Fibroblast of pulmonary artery (primary cell): Measurements from ENCODE around the gene GPC3.

ENCODE experiments used
- DNase-seq: peaks from one replicate; pipeline ENCODE4 v3.0.0-alpha.2; 2010; ENCODE audit warnings: low read depth
- H3K4me3 ChIP-seq: replicated peaks from 2 replicates; pipeline ENCODE4 v1.5.1; 2011; ENCODE audit warnings: low read depth, mild to moderate bottlenecking, control low read depth, low read length, moderate library complexity
- CTCF ChIP-seq: IDR thresholded peaks from 2 replicates; pipeline ENCODE4 v1.5.1; 2011; ENCODE audit warnings: mild to moderate bottlenecking, control low read depth, low read length, inconsistent platforms; ENCODE audit errors: missing control alignments

Gene GPC3

GRCh38 chrX:133985164-133985966, at the start of gene GPC3:
GPC3 (minus strand) TSS chrX:133985594.
- DNase-seq = peak; percentile 41
- TF ChIP-seq CTCF = no peak
- H3K4me3 ChIP-seq = peak within 1 kb of the TSS; percentile 24

GRCh38 chrX:134032441-134032840, 47.0 kb upstream of the GPC3 start:
- H3K4me3 ChIP-seq = no peak overlapping the region
- no peak for DNase-seq
- TF ChIP-seq CTCF = no peak

GRCh38 chrX:134026565-134027311, 41.3 kb upstream of the GPC3 start:
- peak; percentile 64 for TF ChIP-seq CTCF
- H3K4me3 ChIP-seq = no peak overlapping the region
- peak; percentile 62 for DNase-seq

GRCh38 chrX:134025986-134026545, 40.7 kb upstream of the GPC3 start:
- no peak overlapping the region for H3K4me3 ChIP-seq
- no peak for TF ChIP-seq CTCF
- no peak for DNase-seq

- DNase-seq = no peak
- H3K4me3 ChIP-seq = no peak overlapping the region
- no peak for TF ChIP-seq CTCF
These were observed 39.4 kb upstream of the GPC3 start for GRCh38 chrX:134024686-134025377.

- DNase-seq = peak; percentile 22
- no peak for TF ChIP-seq CTCF
These were observed 38.5 kb upstream of the GPC3 start for GRCh38 chrX:134023851-134024281.

More at GRCh38 chrX:134023851-134024281, 38.5 kb upstream of the GPC3 start:
- no peak overlapping the region for H3K4me3 ChIP-seq
